HL-60 (cell line): ENCODE data around the gene ELMOD3.

Experiments used
- GABPA ChIP-seq: IDR thresholded peaks from 2 replicates; pipeline ENCODE4 v1.6.1; 2012; ENCODE audit warnings: low read depth
- POLR2AphosphoS5 ChIP-seq: IDR thresholded peaks from 2 replicates; pipeline ENCODE4 v1.6.1; 2012; ENCODE audit warnings: low read depth
- TF ChIP-seq, protein P1 (sequence below): IDR thresholded peaks from one replicate; pipeline ENCODE4 v1.5.1; 2011; ENCODE audit warnings: low read length, control low read depth, inconsistent platforms; ENCODE audit not compliant: insufficient read depth

DNA sequence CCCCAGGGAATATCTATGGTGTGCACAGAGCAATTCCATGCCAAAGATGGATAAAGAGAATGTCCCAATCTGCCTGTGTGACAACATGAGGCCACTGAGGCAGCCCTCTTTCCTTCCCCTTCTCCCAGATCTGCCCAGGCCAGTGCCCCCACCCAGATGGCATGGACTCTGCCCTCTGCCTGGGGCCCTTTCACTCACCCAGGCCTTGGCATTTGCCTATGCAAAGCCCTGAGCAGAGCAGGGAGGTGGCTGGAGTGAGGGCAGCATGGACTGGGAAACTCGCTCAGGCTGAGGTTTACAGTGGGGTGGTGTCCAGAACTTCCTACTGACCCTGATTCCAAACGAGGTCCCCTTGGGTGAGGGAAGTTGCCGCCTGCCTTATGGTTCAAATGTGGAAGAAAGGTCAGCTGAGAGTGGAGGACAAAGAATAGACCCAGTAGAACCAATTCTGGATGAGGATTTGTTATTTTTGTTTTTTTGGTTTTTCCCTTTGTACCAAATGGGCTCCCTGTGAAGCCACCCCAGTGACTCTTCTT, 72.8 kb downstream of the ELMOD3 start:
- TF ChIP-seq, protein P1, sequence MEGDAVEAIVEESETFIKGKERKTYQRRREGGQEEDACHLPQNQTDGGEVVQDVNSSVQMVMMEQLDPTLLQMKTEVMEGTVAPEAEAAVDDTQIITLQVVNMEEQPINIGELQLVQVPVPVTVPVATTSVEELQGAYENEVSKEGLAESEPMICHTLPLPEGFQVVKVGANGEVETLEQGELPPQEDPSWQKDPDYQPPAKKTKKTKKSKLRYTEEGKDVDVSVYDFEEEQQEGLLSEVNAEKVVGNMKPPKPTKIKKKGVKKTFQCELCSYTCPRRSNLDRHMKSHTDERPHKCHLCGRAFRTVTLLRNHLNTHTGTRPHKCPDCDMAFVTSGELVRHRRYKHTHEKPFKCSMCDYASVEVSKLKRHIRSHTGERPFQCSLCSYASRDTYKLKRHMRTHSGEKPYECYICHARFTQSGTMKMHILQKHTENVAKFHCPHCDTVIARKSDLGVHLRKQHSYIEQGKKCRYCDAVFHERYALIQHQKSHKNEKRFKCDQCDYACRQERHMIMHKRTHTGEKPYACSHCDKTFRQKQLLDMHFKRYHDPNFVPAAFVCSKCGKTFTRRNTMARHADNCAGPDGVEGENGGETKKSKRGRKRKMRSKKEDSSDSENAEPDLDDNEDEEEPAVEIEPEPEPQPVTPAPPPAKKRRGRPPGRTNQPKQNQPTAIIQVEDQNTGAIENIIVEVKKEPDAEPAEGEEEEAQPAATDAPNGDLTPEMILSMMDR: no peak
- no peak for TF ChIP-seq POLR2AphosphoS5
- no peak for TF ChIP-seq GABPA
